ENCODE results near the gene CHAMP1.
A peak's percentile ranks its signal among the peaks of the same experiment; 100 is the strongest.

The CHAMP1 gene

GRCh38 chr13:114314074-114314912 is at the start of gene CHAMP1:
Gene CHAMP1 (plus strand): TSS chr13:114314503. CDS start chr13:114323843, 9,340 bp downstream.
- peak; percentile 80 to 84 for DNase-seq (ENCODE audit: low read depth in 2 of 2)

GRCh38 chr13:114264886-114265611 is 49.3 kb upstream of the CHAMP1 start:
- no peak for DNase-seq (ENCODE audit: low read depth in 2 of 2)

- DNase-seq (ENCODE audit: low read depth in 2 of 2) = no peak
Measured at GRCh38 chr13:114266241-114266640, 48.1 kb upstream of the CHAMP1 start.

- no peak for DNase-seq (ENCODE audit: low read depth in 2 of 2)
Measured at GRCh38 chr13:114268344-114269280, 45.7 kb upstream of the CHAMP1 start.

GRCh38 chr13:114269281-114269770 is 45.0 kb upstream of the CHAMP1 start:
- no peak for DNase-seq (ENCODE audit: low read depth in 2 of 2)

- DNase-seq (ENCODE audit: low read depth in 2 of 2) = no peak
Measured at GRCh38 chr13:114272977-114273376, 41.3 kb upstream of the CHAMP1 start.

GRCh38 chr13:114275304-114275703 is 39.0 kb upstream of the CHAMP1 start:
- no peak for DNase-seq (ENCODE audit: low read depth in 2 of 2)

- DNase-seq (ENCODE audit: low read depth in 2 of 2) = no peak
Measured at GRCh38 chr13:114279146-114279545, 35.2 kb upstream of the CHAMP1 start.

- DNase-seq (ENCODE audit: low read depth in 2 of 2) = no peak
Measured at GRCh38 chr13:114279758-114280355, 34.4 kb upstream of the CHAMP1 start.

- peak; percentile 76 to 80 for DNase-seq (ENCODE audit: low read depth in 2 of 2)
Measured at GRCh38 chr13:114281351-114282040, 32.8 kb upstream of the CHAMP1 start, which contains the start of gene UPF3A. Gene UPF3A (plus strand): TSS chr13:114281601. CDS start chr13:114281640, 39 bp downstream.

GRCh38 chr13:114282041-114282670 is 32.1 kb upstream of the CHAMP1 start:
- DNase-seq (ENCODE audit: low read depth in 2 of 2) = no peak

- DNase-seq (ENCODE audit: low read depth in 2 of 2) = no peak
Measured at GRCh38 chr13:114283576-114283975, 30.7 kb upstream of the CHAMP1 start.

- no peak for DNase-seq (ENCODE audit: low read depth in 2 of 2)
Measured at GRCh38 chr13:114284680-114285079, 29.6 kb upstream of the CHAMP1 start.

GRCh38 chr13:114285166-114285808 is 29.0 kb upstream of the CHAMP1 start:
- DNase-seq (ENCODE audit: low read depth in 2 of 2) = no peak

- no peak for DNase-seq (ENCODE audit: low read depth in 2 of 2)
Measured at GRCh38 chr13:114286808-114287207, 27.5 kb upstream of the CHAMP1 start.

- no peak for DNase-seq (ENCODE audit: low read depth in 2 of 2)
Measured at GRCh38 chr13:114288157-114288591, 26.1 kb upstream of the CHAMP1 start.

GRCh38 chr13:114296448-114296847 is 17.9 kb upstream of the CHAMP1 start:
- DNase-seq (ENCODE audit: low read depth in 2 of 2) = no peak

- no peak for DNase-seq (ENCODE audit: low read depth in 2 of 2)
Measured at GRCh38 chr13:114296902-114297301, 17.4 kb upstream of the CHAMP1 start.

- DNase-seq (ENCODE audit: low read depth in 2 of 2) = no peak
Measured at GRCh38 chr13:114298866-114299265, 15.4 kb upstream of the CHAMP1 start.

Measured in stimulated activated CD8-positive, alpha-beta memory T cell treated with anti-CD3 and anti-CD28 coated beads, Interleukin-15, amount 100 ng/mL, for 4 hours (primary cell).